NB4 (cell line): ENCODE results near the gene BCAS3.

Source experiments
- DNase-seq: peaks from one replicate; pipeline ENCODE4 v3.0.0; 2010; ENCODE audit warnings: low read depth
- H3K4me3 ChIP-seq: one replicate; pipeline ENCODE4 v1.5.1; 2011; ENCODE audit warnings: mild to moderate bottlenecking, low read depth, low read length, moderate library complexity
- MYC ChIP-seq: IDR thresholded peaks from 2 replicates; pipeline ENCODE4 v1.6.1; 2011; ENCODE audit warnings: low read depth, low read length
- POLR2A ChIP-seq: IDR thresholded peaks from 2 replicates; pipeline ENCODE4 v1.6.1; 2011; ENCODE audit warnings: mild to moderate bottlenecking; ENCODE audit not compliant: insufficient read length; ENCODE audit errors: extremely low read depth
- TF ChIP-seq, protein P1 (sequence below): IDR thresholded peaks from one replicate; pipeline ENCODE4 v1.5.1; 2012; ENCODE audit warnings: low read depth, low read length
- TF ChIP-seq, protein P2 (sequence below): IDR thresholded peaks from 2 replicates; pipeline ENCODE4 v1.6.1; 2011; ENCODE audit warnings: low read depth, low read length

The BCAS3 gene

DNA sequence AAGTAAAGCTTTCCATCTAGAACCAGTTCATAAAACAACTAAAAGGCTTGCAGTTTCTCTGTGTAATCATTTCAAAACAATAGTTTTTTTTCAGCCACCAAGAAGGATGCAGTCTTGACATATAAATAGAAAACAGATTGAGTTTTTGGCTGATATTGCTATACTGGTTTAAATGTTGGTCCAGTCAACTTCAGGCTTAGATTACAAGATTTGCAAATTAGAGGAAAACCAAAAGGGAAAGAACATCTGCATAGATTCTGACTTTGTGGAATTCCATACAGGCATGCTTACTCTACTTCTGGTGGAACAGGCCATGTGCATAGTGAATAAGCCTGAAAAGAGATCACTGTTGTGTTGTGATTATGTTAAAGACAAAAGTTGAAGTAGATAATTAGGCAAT lies 150.3 kb downstream of the BCAS3 start:
- no peak for DNase-seq
- H3K4me3 ChIP-seq: no peak overlapping the region
- TF ChIP-seq MYC: no peak
- TF ChIP-seq POLR2A: no peak
- TF ChIP-seq, protein P1, sequence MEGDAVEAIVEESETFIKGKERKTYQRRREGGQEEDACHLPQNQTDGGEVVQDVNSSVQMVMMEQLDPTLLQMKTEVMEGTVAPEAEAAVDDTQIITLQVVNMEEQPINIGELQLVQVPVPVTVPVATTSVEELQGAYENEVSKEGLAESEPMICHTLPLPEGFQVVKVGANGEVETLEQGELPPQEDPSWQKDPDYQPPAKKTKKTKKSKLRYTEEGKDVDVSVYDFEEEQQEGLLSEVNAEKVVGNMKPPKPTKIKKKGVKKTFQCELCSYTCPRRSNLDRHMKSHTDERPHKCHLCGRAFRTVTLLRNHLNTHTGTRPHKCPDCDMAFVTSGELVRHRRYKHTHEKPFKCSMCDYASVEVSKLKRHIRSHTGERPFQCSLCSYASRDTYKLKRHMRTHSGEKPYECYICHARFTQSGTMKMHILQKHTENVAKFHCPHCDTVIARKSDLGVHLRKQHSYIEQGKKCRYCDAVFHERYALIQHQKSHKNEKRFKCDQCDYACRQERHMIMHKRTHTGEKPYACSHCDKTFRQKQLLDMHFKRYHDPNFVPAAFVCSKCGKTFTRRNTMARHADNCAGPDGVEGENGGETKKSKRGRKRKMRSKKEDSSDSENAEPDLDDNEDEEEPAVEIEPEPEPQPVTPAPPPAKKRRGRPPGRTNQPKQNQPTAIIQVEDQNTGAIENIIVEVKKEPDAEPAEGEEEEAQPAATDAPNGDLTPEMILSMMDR: no peak
- TF ChIP-seq, protein P2, sequence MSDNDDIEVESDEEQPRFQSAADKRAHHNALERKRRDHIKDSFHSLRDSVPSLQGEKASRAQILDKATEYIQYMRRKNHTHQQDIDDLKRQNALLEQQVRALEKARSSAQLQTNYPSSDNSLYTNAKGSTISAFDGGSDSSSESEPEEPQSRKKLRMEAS: no peak

DNA sequence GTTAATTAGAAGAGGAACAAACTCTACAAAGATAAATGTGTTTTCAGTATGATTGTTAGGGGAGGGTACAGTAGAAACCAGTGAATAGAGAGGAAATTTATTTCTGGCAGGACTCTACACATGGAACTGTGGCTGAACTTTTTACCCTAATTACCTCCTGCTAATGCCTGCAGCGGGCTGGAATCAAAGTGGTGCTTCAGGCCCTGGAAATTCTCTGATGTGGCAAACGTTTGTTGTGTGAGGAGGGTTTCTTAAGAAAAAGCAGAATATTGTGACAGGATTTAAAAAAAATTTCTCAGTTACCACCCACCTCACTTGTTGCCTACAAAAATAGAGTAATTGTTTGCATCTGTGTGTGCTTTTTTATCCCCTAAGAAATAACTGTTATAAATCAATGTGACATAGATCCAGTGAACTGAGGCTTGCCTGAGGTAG lies 154.5 kb downstream of the BCAS3 start:
- H3K4me3 ChIP-seq: no peak overlapping the region
- DNase-seq: no peak
- TF ChIP-seq, protein P1: no peak
- TF ChIP-seq MYC: no peak
- TF ChIP-seq, protein P2: no peak
- no peak for TF ChIP-seq POLR2A

DNA sequence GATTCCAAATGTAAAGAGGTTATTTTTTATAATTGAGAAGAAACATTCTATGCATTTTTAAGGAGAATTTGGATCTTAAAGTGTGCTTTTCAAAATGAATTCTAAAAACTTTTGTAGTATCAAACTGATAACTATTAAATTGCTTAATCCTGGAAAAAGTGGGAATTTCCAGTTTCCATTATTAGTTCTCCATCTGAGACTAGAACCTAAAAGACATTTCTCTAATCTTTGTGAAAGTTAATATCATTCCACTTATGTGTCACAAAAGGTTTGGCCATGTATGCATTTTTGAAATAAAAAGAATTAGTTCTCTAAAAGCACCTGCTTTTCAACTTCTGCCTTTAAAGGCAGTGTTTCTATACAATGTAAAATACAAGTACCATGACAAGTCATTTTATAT lies 155.0 kb downstream of the BCAS3 start:
- no peak overlapping the region for H3K4me3 ChIP-seq
- TF ChIP-seq, protein P2: no peak
- DNase-seq: no peak

DNA sequence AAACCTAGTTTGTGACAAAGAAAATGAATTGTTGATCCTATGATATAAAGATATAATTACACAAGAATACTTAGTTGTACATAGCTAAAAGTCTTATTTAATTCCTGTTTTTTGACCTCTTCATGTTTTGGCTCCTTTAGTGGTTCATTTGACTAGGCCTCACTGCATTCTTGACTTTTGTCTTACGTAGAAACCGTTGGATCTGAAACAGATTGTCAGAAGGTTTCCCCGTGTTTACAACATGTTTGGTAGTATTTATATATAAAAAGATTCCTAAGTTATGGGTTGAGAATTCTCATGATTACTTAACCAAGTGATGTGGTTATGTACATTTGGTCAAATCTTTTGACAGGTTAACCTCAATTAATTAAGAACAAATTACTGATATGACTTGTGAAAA lies 162.8 kb downstream of the BCAS3 start:
- TF ChIP-seq POLR2A: no peak
- TF ChIP-seq MYC: no peak
- TF ChIP-seq, protein P2: no peak
- TF ChIP-seq, protein P1: no peak
- DNase-seq: no peak

DNA sequence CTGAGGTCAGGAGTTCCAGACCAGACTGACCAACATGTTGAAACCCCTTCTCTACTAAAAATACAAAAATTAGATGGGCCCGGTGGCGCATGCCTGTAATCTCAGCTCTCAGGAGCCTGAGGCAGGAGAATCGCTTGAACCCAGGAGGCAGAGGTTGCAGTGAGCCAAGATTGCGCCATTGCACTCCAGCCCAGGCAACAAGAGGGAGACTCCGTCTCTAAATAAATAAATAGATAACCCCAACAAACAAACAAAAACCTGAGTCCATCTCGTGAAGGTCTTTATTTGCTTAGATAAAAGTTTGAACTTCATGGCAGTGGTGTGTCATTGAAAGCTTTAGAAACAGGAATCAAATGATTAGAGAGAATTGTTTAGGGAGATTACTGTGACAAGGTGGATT lies 167.4 kb downstream of the BCAS3 start:
- TF ChIP-seq, protein P1: no peak
- TF ChIP-seq, protein P2: no peak
- TF ChIP-seq MYC: no peak
- no peak for TF ChIP-seq POLR2A

More for the DNA sequence above, 162.8 kb downstream of the BCAS3 start:
- no peak overlapping the region for H3K4me3 ChIP-seq

DNA sequence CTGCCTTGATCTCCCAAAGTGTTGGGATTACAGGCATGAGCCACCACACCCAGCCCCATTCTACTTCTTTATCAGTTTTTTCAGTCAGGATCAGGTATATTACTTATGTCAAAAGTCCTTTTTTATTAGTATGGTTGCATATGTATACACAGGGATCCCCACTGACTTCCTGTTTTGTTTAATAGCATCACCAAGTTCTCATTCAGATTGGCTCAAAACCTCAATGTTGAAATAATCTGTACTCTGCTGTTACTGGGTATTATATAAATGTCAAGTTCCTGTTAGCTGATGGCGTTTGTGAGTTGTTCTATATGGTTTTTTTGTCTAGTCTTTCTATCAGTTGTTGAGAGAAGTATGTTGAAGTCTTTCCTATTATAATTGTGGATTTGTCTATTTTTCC lies 168.5 kb downstream of the BCAS3 start:
- TF ChIP-seq POLR2A (no peak), MYC (no peak)
- TF ChIP-seq, protein P1: no peak
- TF ChIP-seq, protein P2: no peak
- peak; percentile 49 for DNase-seq
- H3K4me3 ChIP-seq: no peak overlapping the region

More for the DNA sequence above, 167.4 kb downstream of the BCAS3 start:
- no peak for DNase-seq
- no peak overlapping the region for H3K4me3 ChIP-seq
